ENCODE results near the gene FAM114A1. TPM values are rescaled to one million over a fixed set of nuclear protein-coding genes. Genes with fewer than 3 reads are reported as not detected.
A peak's percentile ranks its signal among the peaks of the same experiment; 100 is the strongest.

Gene FAM114A1
- total RNA-seq, 1 experiment from 2014 or later = 32.0 TPM

DNA sequence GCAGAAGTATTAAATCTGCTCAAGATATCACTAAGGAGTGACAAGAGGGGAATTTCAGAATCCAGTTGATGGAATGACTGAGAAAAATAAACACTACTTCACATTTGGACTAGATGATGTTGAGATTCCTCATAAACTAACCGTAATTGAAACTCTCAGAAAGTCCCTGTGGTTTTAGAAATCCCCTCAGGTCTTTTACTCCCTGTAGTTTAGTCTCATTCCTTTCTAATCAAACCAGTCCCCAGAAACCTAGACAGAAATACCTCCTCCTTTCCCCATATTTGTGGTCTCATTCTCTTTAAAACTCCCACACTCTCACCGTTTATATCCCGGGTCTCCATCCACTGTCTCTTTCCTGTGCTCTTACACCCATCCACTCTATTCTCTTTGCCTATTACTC is 48.0 kb upstream of the FAM114A1 start:
- no peak overlapping the region for H3K27ac ChIP-seq (ENCODE audit: low read length)
- intact Hi-C loops (cut with micrococcal nuclease; ENCODE audit: unreplicated experiment) (no loop called here), in situ Hi-C loops (cut with HindIII; ENCODE audit: low pct_unique_long_range_greater_than_20kb, low sequenced_read_pairs) (no loop called here)
- no peaks in the 10 kb centered on the region for H3K27me3 ChIP-seq (ENCODE audit: control insufficient read depth, insufficient read depth, low read length)
- no peaks in the 10 kb centered on the region for H3K4me1 ChIP-seq (ENCODE audit: control insufficient read depth, insufficient read depth, low read length)
- ChIA-PET POLR2A (no interaction called here), CTCF (no interaction called here)
- no peaks in the 10 kb centered on the region for H3K9me3 ChIP-seq (ENCODE audit: control insufficient read depth, insufficient read depth, low read depth, low read length)
- no peaks in the 10 kb centered on the region; the same call in 1 of the 2 replicates for H3K36me3 ChIP-seq (ENCODE audit: control insufficient read depth, insufficient read depth, low read length)
- no TSS peak for BruUV-seq (replicated peaks)
- no peak for DNase-seq (ENCODE audit: low read depth, low spot score)
- TF ChIP-seq, protein P1, sequence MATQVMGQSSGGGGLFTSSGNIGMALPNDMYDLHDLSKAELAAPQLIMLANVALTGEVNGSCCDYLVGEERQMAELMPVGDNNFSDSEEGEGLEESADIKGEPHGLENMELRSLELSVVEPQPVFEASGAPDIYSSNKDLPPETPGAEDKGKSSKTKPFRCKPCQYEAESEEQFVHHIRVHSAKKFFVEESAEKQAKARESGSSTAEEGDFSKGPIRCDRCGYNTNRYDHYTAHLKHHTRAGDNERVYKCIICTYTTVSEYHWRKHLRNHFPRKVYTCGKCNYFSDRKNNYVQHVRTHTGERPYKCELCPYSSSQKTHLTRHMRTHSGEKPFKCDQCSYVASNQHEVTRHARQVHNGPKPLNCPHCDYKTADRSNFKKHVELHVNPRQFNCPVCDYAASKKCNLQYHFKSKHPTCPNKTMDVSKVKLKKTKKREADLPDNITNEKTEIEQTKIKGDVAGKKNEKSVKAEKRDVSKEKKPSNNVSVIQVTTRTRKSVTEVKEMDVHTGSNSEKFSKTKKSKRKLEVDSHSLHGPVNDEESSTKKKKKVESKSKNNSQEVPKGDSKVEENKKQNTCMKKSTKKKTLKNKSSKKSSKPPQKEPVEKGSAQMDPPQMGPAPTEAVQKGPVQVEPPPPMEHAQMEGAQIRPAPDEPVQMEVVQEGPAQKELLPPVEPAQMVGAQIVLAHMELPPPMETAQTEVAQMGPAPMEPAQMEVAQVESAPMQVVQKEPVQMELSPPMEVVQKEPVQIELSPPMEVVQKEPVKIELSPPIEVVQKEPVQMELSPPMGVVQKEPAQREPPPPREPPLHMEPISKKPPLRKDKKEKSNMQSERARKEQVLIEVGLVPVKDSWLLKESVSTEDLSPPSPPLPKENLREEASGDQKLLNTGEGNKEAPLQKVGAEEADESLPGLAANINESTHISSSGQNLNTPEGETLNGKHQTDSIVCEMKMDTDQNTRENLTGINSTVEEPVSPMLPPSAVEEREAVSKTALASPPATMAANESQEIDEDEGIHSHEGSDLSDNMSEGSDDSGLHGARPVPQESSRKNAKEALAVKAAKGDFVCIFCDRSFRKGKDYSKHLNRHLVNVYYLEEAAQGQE (IDR thresholded peaks at IDR 0.05; ENCODE audit: insufficient read depth in 1 of 2, low read depth in 2 of 2, low read length in 1 of 2) = no peak
- TF ChIP-seq SIN3A (IDR thresholded peaks at IDR 0.05; ENCODE audit: borderline replicate concordance, insufficient read depth, low read depth, low read length) = no peak
- no peak for TF ChIP-seq TCF7L2 (IDR thresholded peaks at IDR 0.05; ENCODE audit: low read depth, low read length)
- no peak for TF ChIP-seq POLR2AphosphoS5 (IDR thresholded peaks at IDR 0.05; ENCODE audit: low read depth, low read length)
- TF ChIP-seq, protein P2, sequence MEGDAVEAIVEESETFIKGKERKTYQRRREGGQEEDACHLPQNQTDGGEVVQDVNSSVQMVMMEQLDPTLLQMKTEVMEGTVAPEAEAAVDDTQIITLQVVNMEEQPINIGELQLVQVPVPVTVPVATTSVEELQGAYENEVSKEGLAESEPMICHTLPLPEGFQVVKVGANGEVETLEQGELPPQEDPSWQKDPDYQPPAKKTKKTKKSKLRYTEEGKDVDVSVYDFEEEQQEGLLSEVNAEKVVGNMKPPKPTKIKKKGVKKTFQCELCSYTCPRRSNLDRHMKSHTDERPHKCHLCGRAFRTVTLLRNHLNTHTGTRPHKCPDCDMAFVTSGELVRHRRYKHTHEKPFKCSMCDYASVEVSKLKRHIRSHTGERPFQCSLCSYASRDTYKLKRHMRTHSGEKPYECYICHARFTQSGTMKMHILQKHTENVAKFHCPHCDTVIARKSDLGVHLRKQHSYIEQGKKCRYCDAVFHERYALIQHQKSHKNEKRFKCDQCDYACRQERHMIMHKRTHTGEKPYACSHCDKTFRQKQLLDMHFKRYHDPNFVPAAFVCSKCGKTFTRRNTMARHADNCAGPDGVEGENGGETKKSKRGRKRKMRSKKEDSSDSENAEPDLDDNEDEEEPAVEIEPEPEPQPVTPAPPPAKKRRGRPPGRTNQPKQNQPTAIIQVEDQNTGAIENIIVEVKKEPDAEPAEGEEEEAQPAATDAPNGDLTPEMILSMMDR (IDR thresholded peaks at IDR 0.05) = no peak
- peak; percentile 62 for ATAC-seq
- no peak overlapping the region for H3K4me3 ChIP-seq (ENCODE audit: low read depth in 2 of 2, low read length in 2 of 2)

DNA sequence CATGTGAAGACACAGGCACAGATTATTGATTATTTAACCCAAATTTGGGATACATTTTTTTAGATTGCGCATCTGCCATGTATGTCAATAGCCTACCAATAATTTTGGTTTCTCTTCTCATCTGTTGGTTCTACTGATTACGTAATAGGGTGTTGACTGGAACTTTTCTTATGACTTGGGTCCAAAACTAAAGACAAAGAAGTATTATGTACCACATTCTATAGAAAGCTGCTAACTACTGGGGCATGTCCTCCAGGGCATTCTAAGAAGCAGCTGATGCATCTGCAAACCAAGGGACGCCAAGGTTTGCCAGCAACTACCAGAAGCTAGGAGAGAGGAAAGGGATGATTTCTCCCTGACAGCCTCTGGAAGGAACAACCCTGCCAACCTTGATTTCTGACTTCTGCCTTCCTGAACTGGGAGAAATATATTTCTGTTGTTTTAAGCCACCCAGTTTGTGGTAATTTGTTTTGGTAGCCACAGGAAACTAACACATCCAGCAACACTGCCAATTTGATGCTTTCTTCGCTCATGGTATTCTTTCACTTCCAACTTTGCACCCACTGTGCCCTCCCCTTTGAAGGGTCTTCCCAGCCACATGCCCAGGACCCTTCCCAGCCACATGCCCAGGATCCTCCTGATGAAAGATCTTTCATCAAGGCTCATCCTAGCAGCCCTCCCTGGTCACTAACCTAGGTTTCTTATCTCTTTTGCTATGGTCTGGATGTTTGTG is 47.1 kb upstream of the FAM114A1 start:
- Histone ChIP-seq H3K27me3 (ENCODE audit: control insufficient read depth, insufficient read depth, low read length) (no peaks in the 10 kb centered on the region), H3K36me3 (ENCODE audit: control insufficient read depth, insufficient read depth, low read length) (no peaks in the 10 kb centered on the region; the same call in 1 of the 2 replicates), H3K27ac (ENCODE audit: low read length) (no peak overlapping the region), H3K4me3 (ENCODE audit: low read depth in 2 of 2, low read length in 2 of 2) (no peak overlapping the region), H3K4me1 (ENCODE audit: control insufficient read depth, insufficient read depth, low read length) (no peaks in the 10 kb centered on the region), H3K9me3 (ENCODE audit: control insufficient read depth, insufficient read depth, low read depth, low read length) (no peaks in the 10 kb centered on the region)
- ChIA-PET POLR2A (no interaction called here), CTCF (no interaction called here)
- DNase-seq (ENCODE audit: low read depth, low spot score) (no peak), ATAC-seq (no peak)
- intact Hi-C loops (cut with micrococcal nuclease; ENCODE audit: unreplicated experiment) (no loop called here), in situ Hi-C loops (cut with HindIII; ENCODE audit: low pct_unique_long_range_greater_than_20kb, low sequenced_read_pairs) (no loop called here)
- no TSS peak for BruUV-seq (replicated peaks)
- TF ChIP-seq, protein P2 (IDR thresholded peaks at IDR 0.05) = no peak
- no peak for TF ChIP-seq TCF7L2 (IDR thresholded peaks at IDR 0.05; ENCODE audit: low read depth, low read length)
- no peak for TF ChIP-seq SIN3A (IDR thresholded peaks at IDR 0.05; ENCODE audit: borderline replicate concordance, insufficient read depth, low read depth, low read length)
- no peak for TF ChIP-seq POLR2AphosphoS5 (IDR thresholded peaks at IDR 0.05; ENCODE audit: low read depth, low read length)
- TF ChIP-seq, protein P1 (IDR thresholded peaks at IDR 0.05; ENCODE audit: insufficient read depth in 1 of 2, low read depth in 2 of 2, low read length in 1 of 2) = no peak
